IMR-90 (cell line): Measurements from ENCODE around the gene TSR1. TPM values are rescaled to one million over a fixed set of nuclear protein-coding genes. Genes with fewer than 3 reads are reported as not detected.

ENCODE experiments used
- ATAC-seq: fragments of 200-7000 bp; cut with Tn5 transposase; 2 replicates; pipeline ENCODE4 v1.9.1; 2020; ENCODE audit warnings: low read depth, mild to moderate bottlenecking, moderate library complexity
- BruUV-seq: library from RNA; stranded (reverse); fragments of 400-500 nt; replicated peaks from 2 replicates; lab custom pipeline; 2021; lab: Mats Ljungman, UMichigan
- CTCF ChIA-PET: fragments of 300-600 bp; formaldehyde crosslinking; extraction: SDS; loops from one replicate; lab custom pipeline; 2021; ENCODE audit warnings: antibody characterized with exemption; lab: Yijun Ruan, JAX
- POLR2A ChIA-PET: fragments of 300-600 bp; sonication (Branson Sonifier 250); formaldehyde crosslinking; loops from one replicate; lab custom pipeline; 2022; ENCODE audit warnings: antibody characterized with exemption; ENCODE audit not compliant: unreplicated experiment; lab: Charles Lee
- DNase-seq: peaks from one replicate; pipeline ENCODE4 v3.0.0; 2013
- H2AFZ ChIP-seq: replicated peaks from 2 replicates; pipeline ENCODE3; 2013; ENCODE audit warnings: low read length, mild to moderate bottlenecking; ENCODE audit not compliant: poor library complexity
- H2AK5ac ChIP-seq: 2 replicates; pipeline ENCODE4 v1.6.1; 2013; ENCODE audit warnings: low read depth, low read length, inconsistent platforms
- H2AK9ac ChIP-seq: replicated peaks from 2 replicates; pipeline ENCODE3; 2013; ENCODE audit warnings: mild to moderate bottlenecking, low read depth, low read length, moderate library complexity; ENCODE audit not compliant: poor library complexity
- H2BK120ac ChIP-seq: 2 replicates; pipeline ENCODE4 v1.6.1; 2013; ENCODE audit warnings: low read depth, low read length, inconsistent platforms
- H2BK15ac ChIP-seq: 3 replicates; pipeline ENCODE4 v1.6.1; 2013; ENCODE audit warnings: low read depth, low read length, inconsistent platforms
- H2BK20ac ChIP-seq: 2 replicates; pipeline ENCODE4 v1.6.1; 2013; ENCODE audit warnings: low read depth, mild to moderate bottlenecking, inconsistent platforms, low read length, moderate library complexity
- H2BK5ac ChIP-seq: 2 replicates; pipeline ENCODE4 v1.6.1; 2013; ENCODE audit warnings: mild to moderate bottlenecking, low read depth, low read length, inconsistent platforms; ENCODE audit not compliant: poor library complexity, severe bottlenecking
- H3K14ac ChIP-seq: replicated peaks from 2 replicates; pipeline ENCODE4 v1.6.1; 2013; ENCODE audit warnings: low read depth, low read length, inconsistent platforms
- H3K18ac ChIP-seq: 2 replicates; pipeline ENCODE4 v1.6.1; 2013; ENCODE audit warnings: low read depth, low read length, control low read depth
- H3K23ac ChIP-seq: 2 replicates; pipeline ENCODE4 v1.6.1; 2013; ENCODE audit warnings: low read depth, low read length, inconsistent platforms
- H3K27ac ChIP-seq: 2 replicates; pipeline ENCODE4 v1.5.1; 2013; ENCODE audit warnings: mild to moderate bottlenecking, control low read depth, low read length; ENCODE audit not compliant: insufficient read depth
- H3K27me3 ChIP-seq: 2 replicates; pipeline ENCODE4 v1.6.1; 2013; ENCODE audit warnings: low read length; ENCODE audit not compliant: control insufficient read depth, insufficient read depth
- H3K36me3 ChIP-seq: 2 replicates; pipeline ENCODE4 v1.6.1; 2013; ENCODE audit warnings: low read length, mixed read lengths; ENCODE audit not compliant: control insufficient read depth, insufficient read depth
- H3K4ac ChIP-seq: 2 replicates; pipeline ENCODE4 v1.6.1; 2013; ENCODE audit warnings: low read depth, low read length, inconsistent platforms
- H3K4me1 ChIP-seq: 2 replicates; pipeline ENCODE4 v1.6.1; 2013; ENCODE audit warnings: low read length, mixed read lengths; ENCODE audit not compliant: control insufficient read depth, insufficient read depth
- H3K4me2 ChIP-seq: 2 replicates; pipeline ENCODE4 v1.6.1; 2013; ENCODE audit warnings: low read depth, mild to moderate bottlenecking, control low read depth, low read length, moderate library complexity
- H3K4me3 ChIP-seq: 2 replicates; pipeline ENCODE4 v1.5.1; 2013; ENCODE audit warnings: low read depth, mild to moderate bottlenecking, control low read depth, low read length, moderate library complexity; ENCODE audit not compliant: insufficient read depth
- H3K56ac ChIP-seq: 2 replicates; pipeline ENCODE4 v1.6.1; 2013; ENCODE audit warnings: low read length, inconsistent platforms; ENCODE audit not compliant: insufficient read depth; ENCODE audit errors: extremely low read depth
- H3K79me1 ChIP-seq, 2 experiments: 2 replicates each; pipeline ENCODE4 v1.6.1; 2013; ENCODE audit warnings: low read length in 2 of 2, inconsistent platforms in 1 of 2, low read depth in 1 of 2
- H3K9ac ChIP-seq: 2 replicates; pipeline ENCODE4 v1.6.1; 2013; ENCODE audit warnings: low read depth, low read length, control low read depth
- H3K9me1 ChIP-seq: 2 replicates; pipeline ENCODE4 v1.6.1; 2013; ENCODE audit warnings: low read length, inconsistent platforms; ENCODE audit not compliant: insufficient read depth
- H3K9me3 ChIP-seq: 2 replicates; pipeline ENCODE4 v1.6.1; 2013; ENCODE audit warnings: low read length; ENCODE audit not compliant: control insufficient read depth, insufficient read depth
- H4K20me1 ChIP-seq: 2 replicates; pipeline ENCODE4 v1.6.1; 2013; ENCODE audit warnings: low read length, inconsistent platforms; ENCODE audit not compliant: insufficient read depth
- H4K5ac ChIP-seq: 2 replicates; pipeline ENCODE4 v1.6.1; 2013; ENCODE audit warnings: mild to moderate bottlenecking, low read depth, low read length, control low read depth
- H4K8ac ChIP-seq, 2 experiments: 2 replicates each; pipeline ENCODE4 v1.6.1; 2013; ENCODE audit warnings: low read depth in 2 of 2, low read length in 2 of 2, control low read depth in 1 of 2, inconsistent platforms in 1 of 2
- H4K91ac ChIP-seq: 2 replicates; pipeline ENCODE4 v1.6.1; 2013; ENCODE audit warnings: low read depth, low read length, inconsistent platforms; ENCODE audit not compliant: insufficient read depth
- CEBPB ChIP-seq: IDR thresholded peaks from 2 replicates; pipeline ENCODE4 v1.6.1; 2012; ENCODE audit warnings: low read depth, low read length, improper control_type of control experiment
- CHD1 ChIP-seq: IDR thresholded peaks from 2 replicates; pipeline ENCODE4 v1.6.1; 2012; ENCODE audit warnings: low read depth, low read length, improper control_type of control experiment
- CTCF ChIP-seq: conservative IDR thresholded peaks from 2 replicates; pipeline ENCODE4 v1.5.1; 2012; ENCODE audit warnings: mild to moderate bottlenecking, low read depth, low read length, improper control_type of control experiment
- ELK1 ChIP-seq: fragments of 150-350 bp; IDR thresholded peaks from 2 replicates; pipeline ENCODE4 v1.6.1; 2016; ENCODE audit warnings: low read depth, mild to moderate bottlenecking, low read length, moderate library complexity, borderline replicate concordance
- FOS ChIP-seq: fragments of 150-350 bp; IDR thresholded peaks from 2 replicates; pipeline ENCODE4 v1.6.1; 2016; ENCODE audit warnings: low read depth, low read length
- RAD21 ChIP-seq: IDR thresholded peaks from 2 replicates; pipeline ENCODE4 v1.6.1; 2012; ENCODE audit warnings: low read length, improper control_type of control experiment
- RFX5 ChIP-seq: IDR thresholded peaks from 2 replicates; pipeline ENCODE4 v1.8.0; 2012; ENCODE audit warnings: low read depth, mild to moderate bottlenecking, low read length, moderate library complexity
- WGBS, 2 experiments: methylation state at CpG; one replicate each; pipeline versions ENCODE4 v1.1.5 to v1.1.7; 2013; ENCODE audit warnings: missing lambda C conversion rate in 2 of 2; ENCODE audit not compliant: insufficient read length in 1 of 2; ENCODE audit errors: extremely low coverage in 2 of 2; 5-methylcytosine and 5-hydroxymethylcytosine counted together
- dilution Hi-C: fragments of 300-500 bp; cut with HindIII; formaldehyde crosslinking; loops from one replicate; pipeline ENCODE4 v1.14.3; 2018; ENCODE audit warnings: low sequenced_read_pairs; ENCODE audit not compliant: unreplicated experiment
- in situ Hi-C: fragments of 300-500 bp; cut with MboI; formaldehyde crosslinking; loops from 3 replicates; pipeline ENCODE4 v1.14.3; 2019; ENCODE audit warnings: low sequenced_read_pairs, inconsistent platforms, mixed read lengths
- intact Hi-C: fragments of 100-400 bp; cut with micrococcal nuclease; formaldehyde crosslinking; loops from 2 replicates; pipeline ENCODE4 v1.10.0; 2022
- polyA plus RNA-seq, 3 experiments: library from polyadenylated mRNA; depleted of rRNA; stranded (reverse); fragments of >200 nt; gene quantifications; 2 replicates each; pipeline ENCODE4 v1.2.3, GENCODE V29; 2012; ENCODE audit warnings: low replicate concordance in 1 of 3
- total RNA-seq: library from RNA; depleted of rRNA; stranded (reverse); fragments of >200 nt; gene quantifications from 2 replicates; pipeline ENCODE4 v1.2.3, GENCODE V29; 2012
- TF ChIP-seq, protein P1 (sequence below): fragments of 150-350 bp; IDR thresholded peaks from 2 replicates; pipeline ENCODE4 v1.6.1; 2017; ENCODE audit warnings: mild to moderate bottlenecking, antibody characterized with exemption, low read length, low read depth

TSR1 gene
- total and polyA plus RNA-seq, 2 of the 4 experiments (the other 2 are of a cell fraction), result 22.6 to 72.6 TPM

GRCh38 chr17:2304931-2305330 lies 31.3 kb downstream of the TSR1 start:
- Histone ChIP-seq H2BK15ac (no peak overlapping the region), H2AK5ac (no peak overlapping the region), H4K5ac (no peak overlapping the region), H2BK5ac (no peak overlapping the region), H2BK120ac (no peak overlapping the region), H3K23ac (no peak overlapping the region), H2AK9ac (no peak overlapping the region), H4K8ac (no peak overlapping the region), H2BK20ac (no peak overlapping the region), H3K9me1 (no peaks in the 10 kb centered on the region), H3K27me3 (no peaks in the 10 kb centered on the region), H3K4me2 (no peak overlapping the region), H3K4me1 (peaks cover 3% of the 10 kb centered on the region; the same call in 1 of the 2 replicates), H3K9ac (no peak overlapping the region), H3K14ac (no peak overlapping the region), H3K27ac (no peak overlapping the region), H2AFZ (no peak overlapping the region), H3K4me3 (no peak overlapping the region), H4K91ac (no peak overlapping the region), H3K79me1 (peaks cover 18 to 55% of the 10 kb centered on the region in 2 experiments), H3K4ac (no peak overlapping the region), H4K20me1 (no peaks in the 10 kb centered on the region), H3K18ac (no peak overlapping the region), H3K36me3 (peaks cover 3% of the 10 kb centered on the region; the same call in 1 of the 2 replicates), H3K56ac (no peak overlapping the region), H3K9me3 (no peaks in the 10 kb centered on the region)
- TF ChIP-seq ELK1 (no peak), FOS (no peak), RAD21 (no peak), CHD1 (no peak), CTCF (no peak), CEBPB (no peak), RFX5 (no peak)
- TF ChIP-seq, protein P1, sequence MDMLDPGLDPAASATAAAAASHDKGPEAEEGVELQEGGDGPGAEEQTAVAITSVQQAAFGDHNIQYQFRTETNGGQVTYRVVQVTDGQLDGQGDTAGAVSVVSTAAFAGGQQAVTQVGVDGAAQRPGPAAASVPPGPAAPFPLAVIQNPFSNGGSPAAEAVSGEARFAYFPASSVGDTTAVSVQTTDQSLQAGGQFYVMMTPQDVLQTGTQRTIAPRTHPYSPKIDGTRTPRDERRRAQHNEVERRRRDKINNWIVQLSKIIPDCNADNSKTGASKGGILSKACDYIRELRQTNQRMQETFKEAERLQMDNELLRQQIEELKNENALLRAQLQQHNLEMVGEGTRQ, result no peak
- intact Hi-C loops (no loop called here), in situ Hi-C loops (no loop called here), dilution Hi-C loops (no loop called here)
- whole genome bisulfite sequencing, 2 experiments, result no CpG with 5 or more reads among the region's 4 CpGs
- CTCF ChIA-PET, result no interaction called here
- no TSS peak for BruUV-seq
- ATAC-seq, result no peak
- no peak for DNase-seq
- POLR2A ChIA-PET, result no interaction called here
